ENCODE data around the gene PUS10. TPM values are rescaled to one million over a fixed set of nuclear protein-coding genes. Genes with fewer than 3 reads are reported as not detected.
"Not testable (repeated sequence)": the region's sequence is repeated elsewhere in the genome, so short reads cannot be mapped to it uniquely, and the experiment has no call there.

Gene PUS10
- total and polyA plus RNA-seq, 12 donors, result 2.2 to 10.6 (median 6.3) TPM

GRCh38 chr2:60991644-60992043 is 26.4 kb downstream of the PUS10 start:
- intact Hi-C loops (cut with DNase I), result loop anchor here in 1 of 2 donors (10.0 kb wide), 2 partner anchors 177 to 277 kb away; no protein-coding TSS in a partner anchor
- H3K9me3 ChIP-seq (replicated peaks in 1 of 3), result no peaks in the 10 kb centered on the region
- DNase-seq, result no peak
- H3K36me3 ChIP-seq (replicated peaks in 1 of 2), result no peaks in the 10 kb centered on the region
- no peaks in the 10 kb centered on the region for H3K27me3 ChIP-seq
- WGBS, 4 donors, result 92 to 95% (median 93%) methylated on average over 4 of the region's 4 CpGs
- no peaks in the 10 kb centered on the region for H3K4me1 ChIP-seq (replicated peaks in 1 of 2)
- H3K4me3 ChIP-seq, result no peak overlapping the region
- no peak for TF ChIP-seq POLR2A (IDR thresholded peaks at IDR 0.05)
- TF ChIP-seq CTCF (IDR thresholded peaks at IDR 0.05), result no peak
- H3K27ac ChIP-seq, result no peak overlapping the region

DNA sequence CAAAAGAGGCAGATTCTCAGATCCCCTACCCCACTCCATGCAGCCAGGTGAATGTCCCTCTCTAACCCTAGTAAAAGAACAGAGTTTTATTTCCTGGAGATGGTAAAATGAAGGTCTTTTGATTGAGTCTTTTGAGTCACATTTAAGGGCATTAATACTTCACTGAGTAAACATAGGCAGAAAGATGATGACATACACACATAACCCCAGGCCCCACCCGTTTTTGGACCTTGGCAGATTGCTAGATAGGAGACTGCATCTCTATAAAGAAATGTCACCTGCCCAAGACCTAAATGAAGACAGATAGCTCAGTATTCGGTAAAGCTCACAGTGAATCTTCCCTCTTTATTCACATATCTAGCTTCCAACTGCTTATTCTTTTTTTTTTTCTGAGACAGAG is 28.8 kb downstream of the PUS10 start:
- no peaks in the 10 kb centered on the region for H3K9me3 ChIP-seq (replicated peaks in 1 of 3)
- TF ChIP-seq POLR2A (IDR thresholded peaks at IDR 0.05), result no peak
- TF ChIP-seq CTCF (IDR thresholded peaks at IDR 0.05), result no peak
- H3K36me3 ChIP-seq (replicated peaks in 1 of 2), result no peaks in the 10 kb centered on the region
- DNase-seq, result no peak
- 60 to 78% (median 62%) methylated on average over 2 of the region's 2 CpGs for WGBS, 4 donors
- intact Hi-C loops (cut with DNase I), result no loop called here
- H3K27ac ChIP-seq, result no peak overlapping the region
- no peak overlapping the region for H3K4me3 ChIP-seq
- no peaks in the 10 kb centered on the region for H3K27me3 ChIP-seq
- no peaks in the 10 kb centered on the region for H3K4me1 ChIP-seq (replicated peaks in 1 of 2)

GRCh38 chr2:60987656-60988055 is 30.4 kb downstream of the PUS10 start:
- H3K27me3 ChIP-seq; H3K9me3 ChIP-seq (replicated peaks in 1 of 3); DNase-seq; H3K4me3 ChIP-seq; H3K4me1 ChIP-seq (replicated peaks in 1 of 2); intact Hi-C loops (cut with DNase I); H3K27ac ChIP-seq; H3K36me3 ChIP-seq (replicated peaks in 1 of 2): not testable (repeated sequence)
- WGBS, 4 donors, result 89 to 96% (median 94%) methylated on average over 8 of the region's 8 CpGs

GRCh38 chr2:60987041-60987440 is 31.0 kb downstream of the PUS10 start:
- no peak for DNase-seq
- 75 to 89% (median 85%) methylated on average over 2 of the region's 2 CpGs for WGBS, 4 donors
- no peak overlapping the region for H3K4me3 ChIP-seq
- TF ChIP-seq POLR2A (IDR thresholded peaks at IDR 0.05) (no peak), CTCF (IDR thresholded peaks at IDR 0.05) (no peak)
- H3K27me3 ChIP-seq, result no peaks in the 10 kb centered on the region
- H3K4me1 ChIP-seq (replicated peaks in 1 of 2), result no peaks in the 10 kb centered on the region
- H3K9me3 ChIP-seq (replicated peaks in 1 of 3), result no peaks in the 10 kb centered on the region
- intact Hi-C loops (cut with DNase I), result no loop called here
- no peak overlapping the region for H3K27ac ChIP-seq
- no peaks in the 10 kb centered on the region for H3K36me3 ChIP-seq (replicated peaks in 1 of 2)

DNA sequence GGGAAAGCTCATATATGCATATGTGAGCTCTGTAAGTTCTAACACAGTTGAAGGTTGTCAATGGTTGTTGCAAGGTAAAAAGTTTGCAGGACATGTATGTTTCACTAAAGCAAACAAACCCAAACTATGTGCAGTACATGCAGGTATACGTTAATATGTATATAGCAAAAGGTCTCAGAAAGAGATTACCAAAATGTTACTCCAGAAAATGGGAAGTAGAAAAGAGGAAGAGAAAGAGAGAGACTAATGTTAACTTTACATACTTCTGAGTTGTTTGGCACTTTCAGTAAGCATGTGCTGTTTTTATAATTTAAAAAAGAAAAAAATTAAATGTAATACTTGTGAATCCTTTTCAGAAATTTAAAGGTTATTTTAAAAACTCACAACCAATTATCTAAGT is 33.3 kb downstream of the PUS10 start:
- intact Hi-C loops (cut with DNase I), result no loop called here

GRCh38 chr2:60982066-60982465 is 36.0 kb downstream of the PUS10 start:
- intact Hi-C loops (cut with DNase I); H3K4me1 ChIP-seq (replicated peaks in 1 of 2); H3K36me3 ChIP-seq (replicated peaks in 1 of 2); H3K4me3 ChIP-seq; H3K27ac ChIP-seq; DNase-seq; H3K9me3 ChIP-seq (replicated peaks in 1 of 3); H3K27me3 ChIP-seq: not testable (repeated sequence)
- WGBS, 4 donors, result 93 to 98% (median 97%) methylated on average over 3 of the region's 3 CpGs

More for the DNA sequence above, 33.3 kb downstream of the PUS10 start:
- DNase-seq, result no peak
- no peaks in the 10 kb centered on the region for H3K4me1 ChIP-seq (replicated peaks in 1 of 2)
- H3K27me3 ChIP-seq, result no peaks in the 10 kb centered on the region
- no peaks in the 10 kb centered on the region for H3K9me3 ChIP-seq (replicated peaks in 1 of 3)
- H3K27ac ChIP-seq, result no peak overlapping the region
- no peak for TF ChIP-seq CTCF (IDR thresholded peaks at IDR 0.05)
- H3K36me3 ChIP-seq (replicated peaks in 1 of 2), result no peaks in the 10 kb centered on the region
- H3K4me3 ChIP-seq, result no peak overlapping the region
- WGBS, 4 donors, result 67 to 91% (median 76%) methylated on average over 1 of the region's 1 CpG

Measured in adrenal gland (tissue), 12 donors.